Measurements from ENCODE around the gene PSMD12.
"Not testable (repeated sequence)": the region's sequence is repeated elsewhere in the genome, so short reads cannot be mapped to it uniquely, and the experiment has no call there.

Gene PSMD12

DNA sequence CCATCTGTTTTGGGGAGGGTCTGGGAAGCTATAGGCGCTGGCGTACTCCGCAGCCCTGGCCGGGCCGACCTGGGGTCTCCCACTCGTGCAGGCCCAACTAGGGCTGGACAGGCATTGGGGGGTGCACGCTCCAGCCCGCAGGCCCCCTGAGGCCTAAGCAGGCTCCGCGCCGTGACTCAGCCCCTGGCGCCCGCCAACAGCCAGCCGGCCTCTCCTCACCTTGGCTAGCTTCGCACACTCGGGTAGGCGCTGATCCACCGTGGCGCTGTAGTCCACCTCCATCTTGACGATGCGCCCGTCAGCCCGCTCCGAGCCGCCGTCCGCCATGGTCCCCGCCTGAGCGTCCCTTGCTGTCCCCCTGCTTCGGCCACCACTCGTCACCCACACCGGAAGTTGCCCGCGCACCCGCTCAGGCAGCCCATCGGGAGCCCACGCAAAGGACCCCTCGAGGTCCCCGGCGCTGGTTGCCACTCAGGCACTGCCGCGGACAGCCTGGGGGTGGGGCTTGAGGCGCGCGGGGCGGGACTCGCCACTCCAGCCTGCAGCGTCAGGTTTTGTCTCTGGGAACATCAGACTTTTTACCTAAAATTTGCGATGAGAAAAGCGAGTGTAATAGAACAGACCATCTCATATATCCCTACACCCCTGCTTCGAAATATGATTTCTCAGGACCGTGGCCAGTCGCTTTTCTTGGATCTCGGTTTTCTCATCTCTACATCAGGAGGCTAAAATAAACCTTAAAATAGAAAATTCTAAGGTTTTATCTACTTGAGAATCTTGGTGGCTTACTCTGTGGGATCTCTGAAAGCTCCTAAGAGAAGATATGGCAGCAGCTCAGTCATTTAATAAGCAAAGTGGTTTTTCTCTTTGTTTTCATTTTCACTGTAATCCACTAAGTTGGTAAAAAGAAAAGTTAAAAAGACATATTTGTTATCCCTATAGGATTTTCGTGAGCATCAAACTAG, at the start of gene PSMD12:
TSS of gene PSMD12 (minus strand) at position 385 of the 965 bp plus-strand sequence. CDS start at position 327, 58 bp downstream.
- peak within 1 kb of the TSS; percentile 99 for H3K4me3 ChIP-seq (ENCODE audit: low read depth, low read length)

DNA sequence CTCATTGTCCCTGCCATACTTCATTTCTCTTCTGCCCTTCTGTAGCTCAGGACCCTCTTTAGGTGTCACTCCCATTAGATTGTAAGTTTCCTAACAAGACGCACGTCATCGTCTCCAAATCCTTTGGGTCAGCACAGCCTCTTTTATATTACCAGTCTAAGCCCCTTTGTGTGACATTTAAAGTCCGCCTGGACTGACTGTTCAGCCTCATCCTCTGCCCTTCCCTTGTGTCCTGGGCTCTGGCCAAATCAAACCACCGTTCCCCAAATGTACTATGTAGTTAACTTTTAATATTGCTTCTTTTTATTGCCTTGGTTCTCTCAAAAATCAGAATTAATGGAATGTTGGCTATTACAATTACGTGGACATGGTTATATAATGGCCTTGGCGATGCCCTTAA, 48.9 kb upstream of the PSMD12 start:
- H3K4me3 ChIP-seq (ENCODE audit: low read depth, low read length) = no peak overlapping the region

DNA sequence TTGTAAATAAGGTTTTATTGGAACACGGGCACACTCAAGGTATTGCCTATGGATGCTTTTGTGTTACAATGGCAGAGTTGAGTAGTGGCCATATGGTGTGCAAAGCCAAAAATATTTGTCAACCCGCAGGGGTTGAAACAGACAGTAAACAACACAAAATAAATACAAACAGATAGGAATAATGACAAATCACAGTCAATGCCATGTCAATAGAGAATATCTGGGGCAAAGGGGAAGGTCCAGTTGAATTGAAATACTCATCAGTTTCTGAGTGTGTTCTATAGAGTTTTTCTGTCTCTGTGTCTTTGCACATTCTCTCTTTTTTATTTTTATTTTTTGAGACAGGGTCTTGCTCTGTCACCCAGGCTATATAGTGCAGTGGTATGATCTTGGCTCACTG, 48.2 kb upstream of the PSMD12 start:
- no peak overlapping the region for H3K4me3 ChIP-seq (ENCODE audit: low read depth, low read length)

DNA sequence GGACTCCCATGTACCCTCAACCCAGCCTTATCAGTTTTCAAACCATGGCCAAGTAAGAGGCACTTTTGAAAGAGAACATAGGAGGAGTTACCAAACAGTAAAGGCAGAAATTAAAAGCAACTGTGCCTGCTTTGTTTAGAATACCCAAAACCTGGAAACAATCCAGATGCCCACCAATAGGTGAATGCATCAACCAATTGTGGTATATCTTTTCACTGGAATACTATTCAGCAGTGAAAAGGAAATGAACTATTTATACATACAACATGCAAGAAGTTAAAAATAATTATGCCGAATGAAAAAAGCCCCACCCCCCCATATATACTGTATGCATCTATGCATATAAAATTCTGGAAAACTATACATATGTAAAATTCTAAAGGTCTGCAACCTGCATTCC, 47.8 kb upstream of the PSMD12 start:
- H3K4me3 ChIP-seq (ENCODE audit: low read depth, low read length) = no peak overlapping the region

DNA sequence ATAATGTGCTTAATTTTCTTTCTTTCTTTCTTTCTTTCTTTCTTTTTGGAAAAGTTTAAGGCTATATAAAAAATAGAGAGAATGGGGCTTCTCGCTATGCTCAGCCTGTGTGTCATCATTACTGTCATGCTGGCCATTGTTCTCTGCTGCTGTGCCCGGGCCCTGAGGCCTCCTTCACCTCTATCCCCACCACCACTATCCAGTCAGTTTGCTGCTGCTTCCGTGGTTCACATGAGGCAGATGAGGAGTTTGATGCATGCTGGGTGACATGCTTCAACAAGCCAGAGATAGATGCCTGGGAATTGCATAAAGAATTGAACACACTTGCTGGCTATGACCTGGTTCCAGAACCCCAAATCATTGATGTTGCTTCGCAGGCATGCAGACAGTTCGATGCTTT, 47.0 kb upstream of the PSMD12 start:
- H3K4me3 ChIP-seq (ENCODE audit: low read depth, low read length) = no peak overlapping the region

DNA sequence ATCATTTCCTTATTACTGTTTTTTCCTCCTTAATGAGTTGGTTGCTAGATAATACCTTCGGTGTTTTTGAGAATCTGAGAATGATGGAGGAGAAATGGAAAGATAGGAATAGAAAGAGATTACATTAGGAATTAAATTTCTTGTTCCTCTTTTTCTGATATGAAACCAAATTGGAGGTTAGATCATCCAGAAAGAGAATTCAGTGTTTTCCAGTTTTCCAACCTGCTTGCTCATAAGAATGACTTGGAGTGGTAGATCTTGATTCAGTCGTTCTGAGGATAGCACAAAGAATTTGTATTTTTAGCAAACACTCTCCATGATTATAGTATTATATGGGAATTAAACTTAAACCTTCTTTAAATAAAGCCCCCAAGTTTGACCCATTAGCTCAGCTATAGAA, 46.6 kb upstream of the PSMD12 start:
- H3K4me3 ChIP-seq (ENCODE audit: low read depth, low read length) = no peak overlapping the region

DNA sequence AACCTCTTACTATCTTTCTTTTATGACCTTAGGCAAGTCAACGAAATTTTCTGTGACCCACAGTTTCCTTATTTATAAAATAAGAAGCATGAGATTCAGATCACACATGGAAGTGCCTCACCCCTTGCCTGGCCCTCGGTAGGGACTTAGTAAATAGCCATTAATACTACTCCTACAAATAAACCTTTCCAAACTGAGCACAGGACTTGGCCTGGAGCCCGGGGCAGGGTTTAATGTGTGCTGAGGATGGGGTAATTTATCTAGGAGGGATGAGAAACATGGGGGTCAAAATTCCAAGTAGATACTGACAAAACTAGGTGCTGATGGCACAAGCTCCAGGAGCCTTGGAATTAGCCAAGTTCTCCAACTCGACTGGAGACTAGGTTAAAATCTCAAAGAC, 45.7 kb upstream of the PSMD12 start:
- H3K4me3 ChIP-seq (ENCODE audit: low read depth, low read length) = no peak overlapping the region

DNA sequence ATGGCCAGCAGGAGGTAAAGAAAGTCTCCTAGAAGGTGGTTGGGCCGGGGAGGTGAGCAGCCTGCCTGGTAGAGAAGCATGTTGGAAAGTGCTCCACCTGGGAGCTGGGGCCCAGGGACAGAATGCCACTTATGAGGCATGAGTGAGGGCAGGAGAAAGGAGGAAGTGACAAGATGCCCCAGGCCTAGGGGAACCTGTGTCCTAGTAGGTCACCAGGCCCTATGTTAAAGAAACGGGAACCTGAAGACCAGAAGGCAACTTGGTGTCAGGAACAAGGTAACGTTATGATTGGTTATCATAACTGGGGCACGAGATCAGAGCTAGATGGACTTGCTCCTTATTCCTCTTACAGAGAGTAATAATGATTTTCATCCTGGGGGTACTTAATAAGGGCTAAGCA, 45.0 kb upstream of the PSMD12 start:
- no peak overlapping the region for H3K4me3 ChIP-seq (ENCODE audit: low read depth, low read length)

DNA sequence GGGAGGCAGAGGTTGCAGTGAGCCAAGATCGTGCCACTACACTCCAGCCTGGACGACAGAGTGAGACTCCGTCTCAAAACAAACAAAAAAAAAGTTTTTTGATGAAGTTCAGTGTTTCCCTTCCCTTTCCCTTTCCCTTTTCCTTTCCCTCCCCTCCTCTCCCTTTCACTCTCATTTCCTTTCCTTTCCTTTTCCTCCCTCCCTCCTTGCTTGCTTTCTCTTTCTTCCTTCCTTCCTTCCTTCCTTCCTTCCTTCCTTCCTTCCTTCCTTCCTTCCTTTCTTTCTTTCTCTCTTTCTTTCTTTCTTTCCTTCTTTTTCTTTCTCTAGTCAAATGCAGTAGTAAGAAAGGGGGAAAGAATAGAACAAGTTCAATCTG, 42.1 kb upstream of the PSMD12 start:
- H3K4me3 ChIP-seq (ENCODE audit: low read depth, low read length) = not testable (repeated sequence)

DNA sequence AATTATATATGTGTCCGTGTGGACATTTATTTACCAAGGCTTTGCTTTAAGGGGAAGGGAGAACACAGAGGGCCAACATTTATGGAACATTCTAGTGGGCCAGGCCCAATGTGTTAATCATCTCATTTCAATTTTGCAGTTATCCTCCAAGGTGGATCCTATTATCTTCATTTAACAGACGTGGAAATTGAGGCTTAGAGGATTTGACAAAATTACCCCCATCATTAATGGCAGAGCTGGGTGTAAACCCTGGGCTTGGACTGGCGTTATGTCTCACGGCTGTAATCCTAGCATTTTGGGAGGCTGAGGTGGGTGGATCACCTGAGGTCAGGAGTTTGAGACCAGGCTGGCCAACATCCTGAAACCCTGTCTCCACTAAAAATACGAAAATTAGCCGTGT, 37.1 kb upstream of the PSMD12 start:
- no peak overlapping the region for H3K4me3 ChIP-seq (ENCODE audit: low read depth, low read length)

DNA sequence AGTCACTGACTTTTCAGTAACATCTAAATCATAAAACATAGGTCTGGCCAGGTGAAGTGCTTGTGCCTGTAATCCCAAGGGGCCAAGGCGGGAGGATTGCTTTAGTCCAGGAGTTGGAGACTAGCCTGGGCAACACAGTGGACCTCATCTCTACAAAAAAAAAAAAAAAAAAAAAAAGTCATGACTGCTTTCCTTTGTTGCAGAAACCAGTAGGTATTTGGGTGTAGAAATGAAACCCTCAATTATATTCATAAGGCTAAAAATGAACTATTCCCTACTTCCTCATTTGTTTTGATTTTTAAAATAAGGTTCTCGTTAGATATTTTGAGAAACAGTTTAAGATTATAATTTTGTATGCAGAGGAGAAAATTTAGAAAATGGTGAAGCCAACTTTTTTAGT, 36.7 kb upstream of the PSMD12 start:
- H3K4me3 ChIP-seq (ENCODE audit: low read depth, low read length) = no peak overlapping the region

DNA sequence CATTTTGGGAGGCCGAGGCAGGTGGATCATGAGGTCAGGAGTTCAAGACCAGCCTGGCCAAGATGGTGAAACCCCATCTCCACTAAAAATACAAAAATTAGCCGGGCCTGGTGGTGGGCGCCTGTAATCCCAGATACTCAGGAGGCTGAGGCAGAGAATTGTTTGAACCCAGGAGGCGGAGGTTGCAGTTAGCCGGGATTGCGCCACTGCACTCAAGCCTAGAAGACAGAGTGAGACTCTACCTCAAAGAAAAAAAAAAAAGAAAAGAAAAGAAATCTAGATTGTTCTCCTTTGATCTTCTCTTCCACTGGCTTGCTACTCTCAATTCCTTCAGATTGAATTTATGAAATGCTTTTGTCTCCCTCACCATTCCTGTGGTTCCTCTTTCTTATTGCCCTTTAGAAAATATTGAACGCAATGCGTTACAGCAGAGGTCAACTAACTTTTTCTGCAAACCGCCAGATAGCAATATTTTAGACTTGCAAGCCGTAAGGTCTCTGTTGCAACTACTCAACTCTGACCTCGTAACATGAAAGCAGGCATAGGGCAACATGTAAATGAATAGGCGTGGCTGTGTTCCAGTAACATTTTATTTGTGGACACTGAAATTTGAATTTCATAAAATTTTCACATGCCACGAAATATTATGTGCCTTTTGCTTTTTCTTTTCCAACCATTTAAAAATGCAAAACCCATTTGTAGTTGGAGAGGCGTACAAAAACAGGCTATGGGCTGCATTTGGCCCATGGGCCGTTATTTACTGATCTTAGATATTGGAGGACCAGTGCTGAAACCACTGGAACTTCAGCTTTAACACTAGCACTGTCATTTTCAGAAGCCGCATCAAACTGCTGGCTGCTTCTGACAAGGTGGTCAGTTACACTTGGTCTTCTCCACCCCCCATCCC, 35.5 kb upstream of the PSMD12 start:
- H3K4me3 ChIP-seq (ENCODE audit: low read depth, low read length) = no peak overlapping the region

DNA sequence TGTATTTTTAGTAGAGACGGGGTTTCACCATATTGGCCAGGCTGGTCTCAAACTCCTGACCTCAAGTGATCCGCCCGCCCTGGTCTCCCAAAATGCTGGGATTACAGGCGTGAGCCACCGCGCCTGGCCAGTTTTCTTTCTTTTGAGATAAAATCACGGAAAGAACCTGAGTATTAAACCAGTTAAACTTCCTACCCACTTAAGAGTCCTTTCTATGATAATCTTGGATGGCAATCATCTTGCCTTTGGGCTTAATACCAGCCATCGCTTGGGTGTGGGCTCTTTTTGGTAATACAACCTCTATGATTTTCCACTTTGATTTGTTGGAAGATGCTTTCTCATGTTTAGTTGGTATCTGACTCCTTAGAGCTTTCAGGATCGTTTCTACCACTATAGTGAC, 34.7 kb upstream of the PSMD12 start:
- no peak overlapping the region for H3K4me3 ChIP-seq (ENCODE audit: low read depth, low read length)

DNA sequence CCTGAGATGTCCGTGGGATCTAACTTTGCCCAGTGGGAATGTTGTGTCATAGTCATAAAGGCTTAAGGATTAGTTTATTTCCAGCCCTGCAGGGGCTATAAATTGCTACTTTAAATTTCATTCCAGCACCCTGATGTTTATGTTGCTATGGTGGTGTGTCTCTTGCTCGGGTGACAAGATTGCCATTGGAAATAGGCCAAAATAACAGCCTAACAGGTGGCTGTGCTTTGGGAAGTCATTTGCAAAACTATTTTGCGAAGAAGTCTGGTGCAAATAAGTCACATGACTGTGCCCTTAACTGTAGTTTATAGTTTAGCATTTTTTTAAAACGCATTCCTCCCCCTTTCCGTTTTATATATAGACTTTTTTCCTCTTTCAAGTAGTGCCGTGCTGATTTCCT, 33.8 kb upstream of the PSMD12 start:
- H3K4me3 ChIP-seq (ENCODE audit: low read depth, low read length) = no peak overlapping the region

DNA sequence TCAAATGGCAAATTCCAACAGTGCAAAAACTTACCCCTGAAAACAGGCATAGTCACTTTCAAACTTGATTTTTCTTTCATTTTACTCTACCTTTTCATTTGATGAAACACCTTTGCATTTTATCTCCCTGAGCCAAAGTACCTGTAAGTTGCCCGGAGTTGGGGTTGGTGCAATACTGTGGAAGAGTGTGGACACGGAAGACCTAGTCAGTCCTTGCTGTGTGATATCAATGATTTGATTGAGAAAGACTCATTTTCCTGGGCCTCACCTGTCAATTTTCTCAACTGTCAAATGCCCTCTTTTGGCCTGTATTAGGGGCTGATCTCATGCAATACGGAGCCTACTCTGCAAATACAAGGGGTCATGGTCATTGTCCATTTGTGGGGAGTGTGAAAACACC, 33.3 kb upstream of the PSMD12 start:
- H3K4me3 ChIP-seq (ENCODE audit: low read depth, low read length) = no peak overlapping the region

DNA sequence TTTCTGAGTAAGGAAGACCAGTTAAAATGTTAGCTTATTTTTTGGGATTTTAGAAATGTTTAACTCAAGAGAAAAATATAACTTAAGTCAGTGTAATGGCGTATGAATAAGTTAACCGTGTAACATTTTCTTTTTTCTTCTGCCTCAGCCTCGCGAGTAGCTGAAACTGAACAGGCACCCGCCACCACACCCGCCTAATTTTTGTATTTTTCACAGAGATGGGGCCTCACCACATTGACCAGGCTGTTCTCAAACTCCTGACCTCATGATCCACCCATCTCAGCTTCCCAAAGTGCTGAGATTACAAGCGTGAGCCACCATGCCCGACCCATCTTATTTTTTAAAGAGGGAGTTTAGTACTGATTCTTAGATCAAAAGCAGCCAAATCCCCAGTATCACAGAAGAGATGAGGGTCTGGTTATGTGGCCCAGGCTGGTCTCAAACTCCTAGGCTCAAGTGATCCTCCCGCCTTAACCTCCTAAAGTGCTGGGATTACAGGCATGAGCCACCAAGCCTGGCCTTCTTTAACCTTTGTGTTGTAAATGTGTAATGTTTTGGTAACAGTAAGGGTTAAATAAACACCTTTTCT, 27.5 kb upstream of the PSMD12 start:
- no peak overlapping the region for H3K4me3 ChIP-seq (ENCODE audit: low read depth, low read length)

DNA sequence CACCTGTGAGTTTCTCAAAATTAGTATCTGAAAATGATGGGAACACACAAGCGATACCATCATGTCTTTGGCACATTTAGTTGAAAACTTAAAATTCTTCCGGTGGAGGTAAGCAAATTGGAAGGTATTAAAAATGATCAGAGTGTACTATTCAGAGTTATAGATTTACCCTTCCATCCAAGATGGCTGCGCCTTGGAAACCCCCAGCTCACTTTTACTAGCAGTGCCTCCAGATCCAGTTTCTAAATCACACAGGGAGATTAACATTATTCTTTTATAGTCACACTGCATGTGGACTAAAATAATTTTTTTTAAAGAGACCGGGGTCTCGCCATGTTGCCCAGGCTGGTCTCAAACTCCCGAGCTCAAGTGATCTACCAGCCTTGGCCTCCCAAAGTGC, 25.7 kb upstream of the PSMD12 start:
- H3K4me3 ChIP-seq (ENCODE audit: low read depth, low read length) = no peak overlapping the region

DNA sequence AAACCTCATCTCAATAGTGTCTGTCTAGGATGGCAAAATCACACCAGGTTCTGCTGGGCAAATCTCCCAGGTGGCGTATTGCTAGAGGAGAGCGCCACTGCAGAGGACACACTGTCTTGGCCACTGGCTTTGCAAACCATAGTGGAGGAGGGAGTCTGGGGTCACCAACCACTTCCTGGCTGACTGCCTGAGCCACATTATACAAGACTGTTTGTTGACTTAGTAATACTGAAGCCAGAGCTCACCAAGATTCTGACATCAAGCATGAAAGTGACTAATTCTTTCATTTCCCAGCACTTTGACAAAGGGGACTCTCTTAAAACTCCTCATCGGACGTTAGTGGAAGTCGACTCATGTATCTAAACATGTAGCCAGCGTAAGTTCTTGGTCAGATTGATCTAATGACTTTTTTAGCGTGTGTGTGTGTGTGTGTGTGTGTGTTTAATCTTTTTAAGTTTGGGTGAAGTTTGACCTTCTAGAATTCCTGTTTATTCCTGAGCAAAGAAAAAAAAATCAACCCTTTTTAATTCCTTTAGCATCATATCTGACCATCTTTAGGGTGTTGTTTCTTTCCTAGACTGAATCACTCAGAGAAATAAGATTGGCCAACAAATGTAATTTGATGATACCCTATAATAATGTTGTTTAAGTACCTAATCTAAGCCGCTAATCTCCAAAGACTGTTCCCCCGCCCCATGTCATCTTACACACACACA, 24.4 kb upstream of the PSMD12 start:
- H3K4me3 ChIP-seq (ENCODE audit: low read depth, low read length) = no peak overlapping the region

DNA sequence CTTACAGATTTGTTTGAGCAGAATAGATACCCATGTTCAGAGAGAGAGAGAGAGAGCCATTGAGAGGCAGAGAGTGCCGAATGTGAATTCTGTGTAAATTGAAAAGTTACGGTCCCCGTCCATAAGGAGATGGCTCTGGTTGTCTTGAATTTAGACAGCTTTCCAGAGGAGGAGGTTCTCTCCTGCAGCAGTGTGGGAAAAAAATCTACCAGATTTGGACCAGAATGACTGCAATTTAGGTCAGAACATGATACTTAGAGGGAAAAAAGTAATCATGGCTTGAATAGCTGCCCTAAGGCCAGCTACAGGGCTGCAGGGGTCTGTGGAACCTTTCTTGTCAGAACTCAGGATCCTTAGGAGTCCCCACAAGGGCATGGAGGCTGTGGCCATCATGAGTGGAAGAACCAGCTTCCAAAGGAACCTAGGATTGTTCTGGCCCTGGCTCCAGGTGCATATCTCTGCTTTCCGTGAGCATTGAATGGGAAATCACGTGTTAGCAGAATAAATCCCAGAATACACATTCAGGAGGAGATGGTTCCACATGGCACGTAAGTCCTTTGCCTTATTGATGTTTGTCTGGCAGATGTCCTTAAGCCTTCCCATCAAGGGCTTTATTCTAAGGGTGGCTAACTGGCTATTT, 23.7 kb upstream of the PSMD12 start:
- H3K4me3 ChIP-seq (ENCODE audit: low read depth, low read length) = no peak overlapping the region

DNA sequence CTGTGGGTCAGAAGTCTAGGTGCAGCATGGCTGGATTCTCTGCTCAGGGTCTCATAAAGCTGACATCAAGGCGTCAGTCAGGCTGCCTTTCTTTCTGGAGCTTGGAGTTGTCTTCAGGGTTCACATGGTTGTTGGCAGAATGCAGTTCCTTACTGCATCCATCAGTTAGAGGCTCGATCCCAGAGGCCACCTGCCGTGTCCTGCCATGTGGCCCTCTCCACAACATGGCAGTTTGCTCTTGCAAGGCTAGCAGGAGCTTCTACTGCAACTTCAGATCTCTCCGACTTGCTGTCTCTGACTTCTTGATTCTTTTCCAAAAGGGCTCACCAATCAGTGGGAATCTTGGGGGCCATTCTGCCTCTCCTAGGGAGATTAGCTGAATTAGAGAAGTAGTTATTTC, 22.6 kb upstream of the PSMD12 start:
- H3K4me3 ChIP-seq (ENCODE audit: low read depth, low read length) = no peak overlapping the region
